K562 (cell line): ENCODE results near the gene UBE2B. TPM values are rescaled to one million over a fixed set of nuclear protein-coding genes. Genes with fewer than 3 reads are reported as not detected.

Experiments used
- ATAC-seq: fragments of 200-7000 bp; cut with Tn5 transposase; 3 replicates; pipeline ENCODE4 v1.9.1; 2020; ENCODE audit warnings: moderate library complexity
- BruUV-seq: library from RNA; stranded (reverse); fragments of 400-500 nt; replicated peaks from 2 replicates; lab custom pipeline; 2021; lab: Mats Ljungman, UMichigan
- CTCF ChIA-PET: fragments of 300-600 bp; formaldehyde crosslinking; extraction: SDS; loops from one replicate; lab custom pipeline; 2021; ENCODE audit warnings: low intra/inter-chr PET ratio; lab: Yijun Ruan, JAX
- POLR2A ChIA-PET: fragments of 300-600, 350-650 bp; sonication (Branson Sonifier 250); formaldehyde crosslinking; extraction: SDS; loops from one replicate; lab custom pipeline; 2021; ENCODE audit warnings: antibody characterized with exemption, inconsistent platforms; lab: Yijun Ruan, JAX
- DNase-seq, 4 experiments: peaks; one replicate each; pipeline versions ENCODE4 v3.0.0 to v3.0.0-alpha.2; 2011 to 2018; ENCODE audit warnings: low spot score in 3 of 4, mixed read lengths in 3 of 4; ENCODE audit errors: extremely low read depth in 1 of 4
- FAIRE-seq: peaks from 2 replicates; lab custom pipeline; 2011; peaks lifted over from hg19 to GRCh38; lab: Jason Lieb, UNC
- H2AFZ ChIP-seq: 2 replicates; pipeline ENCODE4 v1.6.0; 2011; ENCODE audit warnings: low read depth, low read length, control low read depth, inconsistent platforms
- H3K27ac ChIP-seq: fragments of 200-600 bp; 3 replicates; pipeline ENCODE4 v1.8.0; 2011; ENCODE audit warnings: low read depth, mild to moderate bottlenecking, control low read depth, inconsistent platforms, low read length, moderate library complexity, mixed read lengths; ENCODE audit errors: extremely low read depth
- H3K27me3 ChIP-seq, 2 experiments: fragments of 300-600 bp in 1 of 2; 2 replicates in 1 of 2; 3 replicates in 1 of 2; pipeline versions ENCODE4 v1.6.0 to v1.8.0; 2011; ENCODE audit warnings: inconsistent platforms in 2 of 2, low read length in 2 of 2, mild to moderate bottlenecking in 1 of 2, mixed read lengths in 1 of 2, moderate library complexity in 1 of 2; ENCODE audit not compliant: control insufficient read depth in 2 of 2, insufficient read depth in 2 of 2
- H3K36me3 ChIP-seq: fragments of 300-600 bp; 3 replicates; pipeline ENCODE4 v1.8.0; 2011; ENCODE audit warnings: mild to moderate bottlenecking, low read length, inconsistent platforms; ENCODE audit not compliant: control insufficient read depth, insufficient read depth
- H3K4me1 ChIP-seq, 2 experiments: fragments of 200-600 bp in 1 of 2; replicated peaks in 1 of 2; 2 replicates in 1 of 2; 3 replicates in 1 of 2; pipeline versions ENCODE4 v1.5.1 to v1.8.0; 2011; ENCODE audit warnings: inconsistent platforms in 2 of 2, low read length in 2 of 2, mild to moderate bottlenecking in 1 of 2, mixed read lengths in 1 of 2, moderate library complexity in 1 of 2; ENCODE audit not compliant: control insufficient read depth in 2 of 2, insufficient read depth in 2 of 2
- H3K4me2 ChIP-seq: 2 replicates; pipeline ENCODE4 v1.6.1; 2011; ENCODE audit warnings: low read length, control low read depth, inconsistent platforms, mixed read lengths; ENCODE audit not compliant: insufficient read depth
- H3K4me3 ChIP-seq: fragments of 200-600 bp; sonication (generic), shearing (Covaris generic); 2 replicates; pipeline ENCODE4 v1.5.1; 2016; ENCODE audit warnings: control low read depth, inconsistent platforms
- H3K79me2 ChIP-seq: fragments of 200-600 bp; 3 replicates; pipeline ENCODE4 v1.8.0; 2011; ENCODE audit warnings: low read length, inconsistent platforms; ENCODE audit not compliant: control insufficient read depth, insufficient read depth
- H3K9ac ChIP-seq, 2 experiments: 2 replicates each; pipeline versions ENCODE4 v1.6.0 to v1.6.1; 2011; ENCODE audit warnings: low read depth in 2 of 2, low read length in 2 of 2, control low read depth in 1 of 2, inconsistent platforms in 1 of 2, mild to moderate bottlenecking in 1 of 2, mixed read lengths in 1 of 2; ENCODE audit not compliant: insufficient read depth in 1 of 2
- H3K9me1 ChIP-seq: one replicate; pipeline ENCODE4 v1.6.0; 2011; ENCODE audit warnings: inconsistent platforms, mild to moderate bottlenecking, low read length, moderate library complexity; ENCODE audit not compliant: control insufficient read depth, insufficient read depth
- H3K9me3 ChIP-seq: replicated peaks from 2 replicates; pipeline ENCODE4 v1.5.1; 2011; ENCODE audit warnings: low read depth, low read length, inconsistent platforms; ENCODE audit not compliant: control insufficient read depth, insufficient read depth
- H4K20me1 ChIP-seq: replicated peaks from 2 replicates; pipeline ENCODE4 v1.6.1; 2011; ENCODE audit warnings: low read length, inconsistent platforms, mixed read lengths; ENCODE audit not compliant: control insufficient read depth, insufficient read depth
- NR2C1 ChIP-seq, 2 experiments: fragments of 450-650 bp; IDR thresholded peaks; 2 replicates each; pipeline ENCODE4 v1.6.1; 2017; ENCODE audit warnings: mild to moderate bottlenecking in 2 of 2, antibody characterized with exemption in 1 of 2, inconsistent platforms in 1 of 2, missing compliant biosample characterization in 1 of 2, missing genetic modification characterization in 1 of 2
- PREB ChIP-seq: sonication (generic); formaldehyde crosslinking; IDR thresholded peaks from 2 replicates; pipeline ENCODE4 v1.8.1; 2023; ENCODE audit warnings: mild to moderate bottlenecking, missing genetic modification reagents
- WGBS: fragments of 100-300 bp; shearing (Covaris generic); methylation state at CpG from one replicate; pipeline ENCODE4 v1.1.6; 2016; ENCODE audit warnings: low coverage, mixed read lengths; ENCODE audit not compliant: insufficient coverage; ENCODE audit errors: missing lambda C conversion rate; 5-methylcytosine and 5-hydroxymethylcytosine counted together
- in situ Hi-C: fragments of 300-500 bp; cut with MboI; formaldehyde crosslinking; loops from 4 replicates; pipeline ENCODE4 v1.15.0; 2018; ENCODE audit warnings: inconsistent platforms, mixed read lengths
- intact Hi-C: fragments of 100-400 bp; cut with micrococcal nuclease; formaldehyde crosslinking; loops from 2 replicates; pipeline ENCODE4 v1.14.2; 2022
- polyA plus RNA-seq, 8 experiments: library from polyadenylated mRNA; depleted of rRNA in 4 of 8; stranded (reverse) in 5 of 8; unstranded in 3 of 8; fragments of >200 nt; fragmentation: Nextera tagmentation in 2 of 8; fragmentation: Illumina TruSeq in 1 of 8; extraction: Ambion mirVana in 2 of 8; extraction: Trizol in 1 of 8; gene quantifications; 2 replicates each; pipeline versions ENCODE4 v1.2.1 to v1.2.3, GENCODE V29; 2011 to 2014; ENCODE audit warnings: inconsistent platforms in 1 of 8, missing spikeins in 1 of 8
- total RNA-seq, 7 experiments: library from RNA; depleted of rRNA in 6 of 7; stranded (reverse); fragments of >200 nt in 6 of 7; fragmentation: Illumina TruSeq in 2 of 7; extraction: Trizol in 2 of 7; gene quantifications; 2 replicates each; pipeline versions ENCODE4 v1.2.1 to v1.2.3, GENCODE V29; 2011 to 2021; ENCODE audit warnings: low replicate concordance in 1 of 7
- TF ChIP-seq, protein P1 (sequence below): sonication (generic); formaldehyde crosslinking; IDR thresholded peaks from 2 replicates; pipeline ENCODE4 v1.8.0; 2022; ENCODE audit warnings: mild to moderate bottlenecking, missing genetic modification reagents

The UBE2B gene
- total and polyA plus RNA-seq, 9 of the 15 experiments (the other 6 are each of a cell fraction or from before 2014, with no cell fraction given), result 13.1 to 198 (median 75.5) TPM

DNA sequence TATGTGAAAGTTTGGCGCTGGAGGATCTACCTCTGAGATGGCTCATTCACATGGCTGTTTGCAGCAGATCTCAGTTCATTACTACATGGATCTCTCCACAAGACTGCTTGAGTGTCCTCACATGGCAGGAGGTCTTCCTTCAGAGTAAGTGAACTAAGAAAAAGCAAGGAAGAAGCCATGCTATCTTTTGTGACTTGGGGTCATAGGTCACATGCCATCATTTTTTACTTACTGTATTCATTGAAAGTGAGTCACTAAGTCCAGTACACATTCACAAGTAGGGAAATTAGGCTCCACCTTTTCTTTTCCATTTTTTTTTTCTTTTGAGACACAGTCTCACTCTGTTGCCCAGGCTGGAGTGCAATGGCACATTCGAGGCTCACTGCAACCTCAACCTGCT is 49.0 kb downstream of the UBE2B start:
- in situ Hi-C loops (no loop called here), intact Hi-C loops (no loop called here)
- Histone ChIP-seq H3K9me3 (no peaks in the 10 kb centered on the region), H3K27me3 (no peaks in the 10 kb centered on the region), H2AFZ (no peak overlapping the region), H4K20me1 (no peaks in the 10 kb centered on the region), H3K4me2 (no peak overlapping the region), H3K79me2 (no peaks in the 10 kb centered on the region), H3K27ac (no peak overlapping the region), H3K9ac (no peak overlapping the region), H3K4me3 (no peak overlapping the region), H3K9me1 (no peaks in the 10 kb centered on the region), H3K36me3 (no peaks in the 10 kb centered on the region), H3K4me1 (no peaks in the 10 kb centered on the region)
- FAIRE-seq (peak; percentile 23), ATAC-seq (no peak), DNase-seq (no peak)
- CTCF ChIA-PET, result no interaction called here
- TF ChIP-seq NR2C1 (IDR thresholded peaks at IDR 0.05) (peak; percentile 72), NR2C1 (tag; IDR thresholded peaks at IDR 0.05) (peak; percentile 37; the same call in 1 of the 2 replicates), PREB (no peak)
- TF ChIP-seq, protein P1, sequence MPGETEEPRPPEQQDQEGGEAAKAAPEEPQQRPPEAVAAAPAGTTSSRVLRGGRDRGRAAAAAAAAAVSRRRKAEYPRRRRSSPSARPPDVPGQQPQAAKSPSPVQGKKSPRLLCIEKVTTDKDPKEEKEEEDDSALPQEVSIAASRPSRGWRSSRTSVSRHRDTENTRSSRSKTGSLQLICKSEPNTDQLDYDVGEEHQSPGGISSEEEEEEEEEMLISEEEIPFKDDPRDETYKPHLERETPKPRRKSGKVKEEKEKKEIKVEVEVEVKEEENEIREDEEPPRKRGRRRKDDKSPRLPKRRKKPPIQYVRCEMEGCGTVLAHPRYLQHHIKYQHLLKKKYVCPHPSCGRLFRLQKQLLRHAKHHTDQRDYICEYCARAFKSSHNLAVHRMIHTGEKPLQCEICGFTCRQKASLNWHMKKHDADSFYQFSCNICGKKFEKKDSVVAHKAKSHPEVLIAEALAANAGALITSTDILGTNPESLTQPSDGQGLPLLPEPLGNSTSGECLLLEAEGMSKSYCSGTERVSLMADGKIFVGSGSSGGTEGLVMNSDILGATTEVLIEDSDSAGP (CRISPR knock-in tag), result no peak
- BruUV-seq, result no TSS peak
- POLR2A ChIA-PET, result no interaction called here
- 47% methylated on average over 2 of the region's 2 CpGs for WGBS
